GM10266 (cell line): ENCODE measurements around the gene PPP1R3F.

Source experiments
- DNase-seq: peaks from one replicate; pipeline ENCODE4 v3.0.0; 2012; ENCODE audit errors: extremely low spot score
- TF ChIP-seq, protein P1 (sequence below): IDR thresholded peaks from 2 replicates; pipeline ENCODE4 v1.5.1; 2012; ENCODE audit warnings: mild to moderate bottlenecking, low read depth; ENCODE audit not compliant: control insufficient read depth, insufficient read depth; ENCODE audit errors: missing control alignments

Gene PPP1R3F

DNA sequence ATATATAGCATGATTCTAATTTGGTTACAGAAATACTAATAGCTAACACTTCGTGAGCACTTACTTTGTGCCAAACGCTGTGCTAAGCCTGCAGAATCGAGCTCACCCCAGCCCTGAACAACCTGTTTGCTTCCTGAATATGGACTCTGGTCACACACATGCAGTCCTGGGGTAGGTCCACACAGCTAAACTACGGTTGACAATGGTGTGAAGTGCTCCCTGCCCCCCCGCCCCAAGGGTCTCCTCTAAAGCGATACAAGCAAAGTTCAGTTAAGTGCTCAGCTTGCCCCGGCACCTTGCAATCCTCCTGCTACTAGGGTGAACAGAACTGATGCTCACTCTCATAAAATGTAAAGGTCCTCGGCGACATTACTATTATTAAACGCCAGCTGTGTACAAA is 6.0 kb upstream of the PPP1R3F start:
- TF ChIP-seq, protein P1, sequence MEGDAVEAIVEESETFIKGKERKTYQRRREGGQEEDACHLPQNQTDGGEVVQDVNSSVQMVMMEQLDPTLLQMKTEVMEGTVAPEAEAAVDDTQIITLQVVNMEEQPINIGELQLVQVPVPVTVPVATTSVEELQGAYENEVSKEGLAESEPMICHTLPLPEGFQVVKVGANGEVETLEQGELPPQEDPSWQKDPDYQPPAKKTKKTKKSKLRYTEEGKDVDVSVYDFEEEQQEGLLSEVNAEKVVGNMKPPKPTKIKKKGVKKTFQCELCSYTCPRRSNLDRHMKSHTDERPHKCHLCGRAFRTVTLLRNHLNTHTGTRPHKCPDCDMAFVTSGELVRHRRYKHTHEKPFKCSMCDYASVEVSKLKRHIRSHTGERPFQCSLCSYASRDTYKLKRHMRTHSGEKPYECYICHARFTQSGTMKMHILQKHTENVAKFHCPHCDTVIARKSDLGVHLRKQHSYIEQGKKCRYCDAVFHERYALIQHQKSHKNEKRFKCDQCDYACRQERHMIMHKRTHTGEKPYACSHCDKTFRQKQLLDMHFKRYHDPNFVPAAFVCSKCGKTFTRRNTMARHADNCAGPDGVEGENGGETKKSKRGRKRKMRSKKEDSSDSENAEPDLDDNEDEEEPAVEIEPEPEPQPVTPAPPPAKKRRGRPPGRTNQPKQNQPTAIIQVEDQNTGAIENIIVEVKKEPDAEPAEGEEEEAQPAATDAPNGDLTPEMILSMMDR: no peak
- DNase-seq: no peak

DNA sequence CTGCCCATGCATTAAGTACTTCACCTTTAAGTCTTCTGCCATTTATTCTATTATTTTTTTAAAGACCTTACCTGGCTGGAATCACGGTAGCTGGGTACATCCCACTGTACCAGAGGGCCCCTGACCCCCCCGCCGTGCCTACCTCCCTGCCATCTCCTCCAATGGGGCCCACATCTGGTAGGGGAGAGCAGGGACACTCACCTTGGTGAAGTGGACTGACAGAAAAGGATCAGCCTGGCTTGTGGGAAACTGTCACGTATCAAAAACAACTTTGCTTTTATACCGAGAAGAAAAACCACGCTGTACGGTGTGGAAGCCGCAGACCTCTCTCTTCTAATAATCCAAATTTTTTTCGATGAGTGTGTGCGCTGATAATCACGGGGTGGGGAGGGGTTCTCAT is 5.1 kb upstream of the PPP1R3F start, which contains the start of gene FOXP3:
Gene FOXP3, minus strand, starts transcription at position 251 of the 400 bp plus-strand sequence. CDS start 6,205 bp downstream, outside the sequence.
- TF ChIP-seq, protein P1: no peak
- no peak for DNase-seq

DNA sequence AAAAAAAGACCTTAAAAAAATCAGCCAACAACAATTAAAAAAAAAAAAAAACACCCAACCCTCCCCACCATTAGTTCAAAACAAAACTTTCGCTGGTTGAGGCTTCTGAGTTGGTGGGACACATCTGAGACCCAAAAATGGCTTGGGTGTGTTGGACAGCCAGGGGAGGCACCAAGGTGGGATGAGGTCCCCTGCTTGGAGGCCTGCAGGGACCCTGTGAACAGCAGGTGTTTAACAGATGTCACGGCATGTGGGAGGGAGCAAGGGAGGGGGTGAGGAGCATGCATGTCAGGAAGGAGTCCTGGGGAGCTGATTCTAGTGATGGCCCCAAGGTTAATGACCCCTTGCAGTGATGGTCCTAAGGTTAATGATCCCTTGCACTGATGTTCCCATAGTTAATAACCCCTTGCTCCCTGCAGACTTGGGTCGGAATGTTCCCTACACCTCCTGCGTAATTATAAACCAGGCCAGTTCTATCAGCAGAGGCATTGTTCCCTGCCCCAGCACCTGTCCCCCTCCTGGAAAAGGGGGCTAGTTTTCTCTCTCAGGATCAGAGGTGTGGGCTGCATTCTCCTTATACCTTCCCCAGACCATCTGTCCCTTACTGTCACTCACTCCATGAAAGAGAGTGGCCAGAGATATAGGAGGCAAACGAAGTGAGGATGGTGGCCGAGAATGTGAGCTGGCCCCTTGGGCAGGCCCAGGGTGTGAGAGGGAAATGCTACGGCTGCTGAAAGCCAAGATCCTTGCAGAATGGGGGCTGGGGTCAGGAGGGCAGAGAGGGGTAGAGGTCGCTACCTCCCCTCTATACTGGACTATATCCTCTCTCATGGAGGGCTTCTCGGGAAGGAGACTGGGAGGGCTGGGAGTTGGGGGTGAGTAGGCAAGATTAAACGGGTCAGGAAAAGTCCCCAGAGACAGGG is 2.8 kb upstream of the PPP1R3F start:
- TF ChIP-seq, protein P1: no peak
- DNase-seq: no peak

GRCh38 chrX:49268702-49269009 is 937 bp upstream of the PPP1R3F start:
- TF ChIP-seq, protein P1: no peak
- no peak for DNase-seq

- peak; percentile 93 for DNase-seq
These were observed 405 bp upstream of the PPP1R3F start for GRCh38 chrX:49269010-49269766.

GRCh38 chrX:49270249-49270921 is 792 bp downstream of the PPP1R3F start:
- DNase-seq: no peak
- TF ChIP-seq, protein P1: no peak

More at GRCh38 chrX:49269010-49269766, 405 bp upstream of the PPP1R3F start:
- TF ChIP-seq, protein P1: no peak
